Measurements from ENCODE around the gene ALG9.
"Not testable (repeated sequence)": the region's sequence is repeated elsewhere in the genome, so short reads cannot be mapped to it uniquely, and the experiment has no call there.

The ALG9 gene

DNA sequence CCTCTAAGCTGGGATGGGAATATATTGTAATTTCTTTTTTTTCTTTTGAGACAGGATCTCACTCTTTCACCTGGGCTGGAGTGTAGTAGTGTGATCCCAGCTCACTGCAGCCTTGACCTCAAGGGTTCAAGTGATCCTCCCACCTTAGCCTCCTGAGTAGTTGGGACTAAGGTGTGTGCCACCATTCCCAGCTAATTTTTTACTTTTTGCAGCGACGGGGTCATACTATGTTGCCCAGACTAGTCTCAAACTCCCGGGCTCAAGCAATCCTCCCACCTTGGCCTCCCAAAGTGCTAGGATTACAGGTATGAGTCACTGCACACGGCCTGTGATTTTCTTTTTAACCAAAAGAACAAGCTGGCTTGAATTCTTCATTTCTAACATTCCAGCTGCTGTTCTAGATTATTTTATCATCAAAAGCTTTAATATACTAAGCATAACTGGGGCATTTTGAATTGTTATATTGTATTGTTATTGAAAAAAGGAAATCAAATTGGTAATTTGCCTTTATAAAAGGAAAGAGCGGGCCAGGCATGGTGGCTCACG lies 78.4 kb downstream of the ALG9 start:
- no peak for DNase-seq

DNA sequence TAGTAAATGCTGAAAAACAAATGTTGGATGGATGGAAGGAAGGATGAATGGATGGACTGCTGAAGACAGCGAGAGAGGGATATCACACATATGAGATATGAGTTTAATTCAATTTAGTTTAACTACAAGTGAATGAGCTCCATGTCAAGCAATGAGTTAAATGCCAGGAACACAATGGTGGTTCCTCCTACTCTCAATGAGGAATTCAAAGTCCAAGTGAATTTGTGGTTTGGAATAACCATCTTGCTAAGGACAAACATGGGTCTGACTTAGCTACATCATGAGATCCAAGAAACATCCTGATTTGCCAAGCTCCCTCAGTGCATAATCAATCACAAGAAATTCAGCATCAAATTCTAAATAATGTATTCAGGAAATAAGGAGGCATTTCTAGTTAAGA lies 79.1 kb downstream of the ALG9 start:
- DNase-seq: no peak

DNA sequence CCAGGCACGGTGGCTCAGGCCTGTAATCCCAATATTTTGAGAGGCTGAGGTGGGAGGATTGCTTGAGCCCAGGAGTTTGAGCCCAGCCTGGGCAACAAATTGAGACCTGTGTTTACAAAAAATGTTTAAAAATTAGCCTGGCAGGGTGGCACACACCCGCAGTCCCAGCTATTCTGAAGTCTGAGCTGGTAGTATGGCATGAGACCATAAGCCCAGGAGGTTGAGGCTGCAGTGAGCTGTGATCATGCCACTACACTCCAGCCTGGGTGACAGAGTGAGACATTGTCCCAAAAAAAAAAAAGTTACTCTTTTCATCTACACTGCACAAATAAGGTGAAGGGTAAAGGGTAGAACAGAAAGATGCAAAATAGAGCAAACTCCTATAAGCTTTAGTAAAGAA lies 82.9 kb downstream of the ALG9 start:
- no peak for DNase-seq

DNA sequence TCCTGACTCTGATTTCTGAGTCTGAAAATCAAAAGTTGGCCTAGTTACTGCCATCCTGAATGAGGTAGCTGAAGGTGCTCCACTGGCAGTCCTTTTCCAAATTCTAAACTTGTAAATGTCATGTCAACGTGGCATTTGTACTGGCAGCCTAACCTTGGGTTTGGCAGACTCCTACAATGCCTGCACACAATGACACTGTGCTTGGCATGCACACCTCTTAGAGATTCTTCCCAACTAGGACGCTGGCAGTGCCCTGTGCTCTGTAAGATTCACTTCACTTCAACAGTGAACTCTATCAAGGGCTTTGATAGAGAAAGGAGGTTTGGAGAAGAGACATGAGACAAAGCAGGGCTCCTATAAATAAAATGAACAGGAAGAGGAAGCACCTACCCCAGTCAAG lies 83.3 kb downstream of the ALG9 start:
- no peak for DNase-seq

DNA sequence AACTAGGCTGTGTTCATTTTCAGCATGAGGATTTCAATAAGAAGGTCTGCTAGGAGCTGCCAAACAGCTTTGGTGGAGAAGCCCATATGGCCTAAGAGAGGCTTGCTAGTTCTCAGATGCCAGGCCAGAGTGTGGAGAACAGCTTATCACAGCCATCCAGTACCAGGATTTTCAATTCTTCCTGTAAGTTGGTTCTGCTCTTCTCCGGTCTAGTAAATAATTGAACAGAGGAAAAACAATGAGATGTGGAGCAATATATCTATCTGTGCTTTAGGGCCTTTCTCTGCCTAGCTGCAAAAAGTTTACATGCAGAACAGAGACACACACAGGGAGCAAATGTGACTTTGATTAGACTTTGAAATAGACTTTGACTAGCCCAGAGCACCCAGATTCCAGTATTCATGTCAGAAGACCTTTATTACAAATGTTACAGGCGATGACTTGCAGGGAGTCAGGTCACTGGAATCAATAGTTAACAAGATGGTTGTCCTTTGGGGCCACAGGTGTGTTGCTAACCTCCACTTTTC lies 85.4 kb downstream of the ALG9 start:
- DNase-seq: no peak

DNA sequence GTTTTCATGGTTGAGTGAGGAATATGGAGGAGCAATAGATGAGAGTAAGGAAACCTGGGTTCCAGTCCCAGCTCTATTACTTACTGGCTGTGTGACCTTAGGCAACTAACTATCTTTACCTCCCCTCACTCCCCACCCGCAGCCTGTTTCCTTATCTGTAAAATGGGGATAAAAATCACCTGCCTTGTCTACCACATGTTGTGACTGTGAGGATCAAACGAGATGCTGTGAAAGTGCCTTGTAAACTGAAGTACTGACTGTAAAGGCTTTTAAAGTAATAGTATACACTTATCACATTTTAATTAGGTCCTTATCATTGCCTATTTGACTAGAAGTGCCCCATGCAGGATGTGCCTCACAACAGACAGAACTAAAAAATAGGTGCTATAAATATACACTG lies 86.3 kb downstream of the ALG9 start:
- DNase-seq: no peak

DNA sequence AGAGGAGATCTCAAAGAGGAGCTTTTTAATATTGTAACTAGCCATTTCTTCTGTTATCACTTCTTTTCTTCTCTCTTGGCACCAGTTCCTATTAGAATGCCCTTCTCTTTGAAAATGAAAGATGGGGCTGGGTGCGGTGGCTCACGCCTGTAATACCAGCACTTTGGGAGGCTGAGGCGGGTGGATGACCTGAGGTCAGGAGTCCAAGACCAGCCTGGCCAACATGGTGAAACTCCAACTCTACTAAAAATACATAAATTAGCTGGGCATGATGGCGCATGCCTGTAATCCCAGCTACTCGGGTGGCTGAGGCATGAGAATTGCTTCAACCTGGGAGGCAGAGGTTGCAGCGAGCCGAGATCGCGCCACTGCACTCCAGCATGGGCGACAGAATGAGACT lies 87.1 kb downstream of the ALG9 start:
- DNase-seq: not testable (repeated sequence)

DNA sequence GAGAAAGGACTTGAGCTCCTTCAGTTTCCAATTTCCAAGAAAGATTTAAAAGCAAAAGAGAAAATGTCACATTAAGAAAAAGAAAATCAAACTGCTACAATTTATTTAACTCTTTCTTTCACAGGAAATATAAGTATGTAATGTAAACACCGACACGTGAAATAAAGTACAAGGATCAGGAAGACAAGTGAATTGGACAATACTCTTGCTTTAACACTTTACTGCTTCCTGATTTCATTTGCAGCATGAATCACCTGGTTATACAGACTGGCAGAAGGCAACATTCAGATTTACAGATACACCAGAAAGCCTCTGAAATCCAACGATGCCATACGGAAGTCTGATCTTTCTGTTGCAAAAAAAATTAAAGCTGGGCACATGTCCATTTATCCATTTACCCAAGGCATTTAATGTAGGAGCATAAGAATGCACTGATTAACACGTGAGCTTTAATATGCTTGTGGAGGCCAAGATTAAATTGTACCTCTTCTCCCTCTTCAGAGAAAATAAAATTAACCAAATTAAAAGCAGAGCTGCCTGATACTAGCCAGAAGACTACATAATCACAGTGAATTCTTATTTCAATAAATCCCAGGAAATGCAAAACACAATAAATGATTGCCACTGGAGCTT lies 89.2 kb downstream of the ALG9 start:
- no peak for DNase-seq

DNA sequence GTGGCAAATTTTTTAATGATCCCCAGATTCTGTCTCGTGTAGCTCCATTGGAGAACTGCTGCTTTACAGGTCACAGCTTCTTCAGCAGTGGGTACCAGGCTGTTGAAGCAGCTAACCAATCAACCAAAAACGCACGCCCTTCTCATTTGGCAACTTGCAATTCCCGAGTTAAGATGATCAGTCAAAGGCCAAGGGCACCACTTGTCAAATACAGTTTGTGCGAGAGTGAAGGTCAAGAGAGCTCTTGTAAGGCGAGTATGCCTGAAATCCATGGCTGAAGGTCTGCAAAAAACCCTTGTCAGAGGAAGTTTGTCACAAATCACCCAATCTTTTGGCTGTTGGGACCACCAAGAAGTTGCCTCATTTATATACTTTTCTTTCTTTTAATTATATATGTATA lies 92.3 kb downstream of the ALG9 start:
- DNase-seq: no peak

DNA sequence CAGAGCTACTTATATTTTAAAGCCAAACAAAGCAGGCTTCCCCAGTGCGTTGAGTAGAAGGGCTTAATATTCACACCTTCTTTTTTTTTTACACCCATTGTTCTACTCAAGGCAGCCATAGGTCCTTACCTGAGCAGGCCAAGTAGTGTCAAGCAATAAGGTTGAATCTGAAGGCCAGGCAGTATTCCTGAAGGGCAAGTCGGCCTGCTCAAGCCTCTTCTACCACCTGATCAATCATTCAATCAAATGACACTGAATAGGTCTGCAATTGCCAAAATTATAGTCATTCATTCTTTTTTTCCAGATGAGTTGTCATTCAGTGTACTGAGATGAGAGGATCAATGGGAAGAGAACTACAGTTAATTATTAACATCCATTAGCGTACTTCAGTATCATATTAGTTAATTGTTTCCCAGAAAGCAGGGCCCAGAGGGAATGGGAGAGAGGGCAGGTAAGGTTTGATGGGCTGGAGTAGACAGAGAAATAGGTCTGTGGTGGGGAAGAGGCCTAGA lies 93.3 kb downstream of the ALG9 start:
- DNase-seq: no peak

DNA sequence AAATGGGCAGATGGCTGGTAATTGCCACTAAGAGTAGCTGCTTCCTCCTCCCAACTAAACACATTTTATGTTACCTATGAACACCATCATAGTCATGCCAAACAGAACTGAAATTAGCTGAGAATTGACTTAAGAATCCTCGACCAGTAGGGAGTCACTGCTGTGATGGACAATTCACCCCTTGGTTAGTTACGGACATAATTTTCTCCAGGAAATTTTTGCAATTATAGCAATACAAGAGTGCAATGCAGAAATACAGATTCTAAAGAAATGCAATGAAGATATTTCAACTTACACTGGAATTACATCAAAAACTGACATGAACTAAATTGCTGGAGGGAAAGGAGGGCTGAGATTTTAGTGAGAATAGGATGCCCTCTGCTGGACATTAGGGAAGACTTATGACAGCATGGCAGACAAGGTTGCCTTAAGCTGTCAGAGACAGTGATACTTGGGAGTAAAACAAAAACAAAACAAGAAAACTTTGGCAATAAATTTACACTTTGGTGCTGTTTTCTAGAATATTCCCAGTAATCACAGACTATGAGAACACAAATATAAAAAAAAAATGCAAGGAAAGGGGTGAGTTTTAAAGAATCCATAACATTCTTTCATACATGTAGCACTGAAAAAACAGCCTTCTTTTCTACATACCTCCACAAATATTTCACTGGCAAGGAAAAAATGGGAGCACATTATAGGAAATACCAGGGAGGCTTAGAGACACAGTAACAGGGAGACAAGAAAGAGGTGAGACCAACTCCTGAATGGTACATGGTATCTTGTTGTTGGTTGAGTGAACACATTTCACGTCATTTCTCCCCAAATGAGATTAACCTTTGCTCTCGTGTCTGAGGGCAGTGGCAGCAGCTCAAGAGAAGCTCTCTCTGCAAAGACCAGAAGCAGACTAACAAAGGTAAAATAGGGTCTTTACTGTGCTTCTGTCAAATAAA lies 94.0 kb downstream of the ALG9 start:
- DNase-seq: peak; percentile 20

DNA sequence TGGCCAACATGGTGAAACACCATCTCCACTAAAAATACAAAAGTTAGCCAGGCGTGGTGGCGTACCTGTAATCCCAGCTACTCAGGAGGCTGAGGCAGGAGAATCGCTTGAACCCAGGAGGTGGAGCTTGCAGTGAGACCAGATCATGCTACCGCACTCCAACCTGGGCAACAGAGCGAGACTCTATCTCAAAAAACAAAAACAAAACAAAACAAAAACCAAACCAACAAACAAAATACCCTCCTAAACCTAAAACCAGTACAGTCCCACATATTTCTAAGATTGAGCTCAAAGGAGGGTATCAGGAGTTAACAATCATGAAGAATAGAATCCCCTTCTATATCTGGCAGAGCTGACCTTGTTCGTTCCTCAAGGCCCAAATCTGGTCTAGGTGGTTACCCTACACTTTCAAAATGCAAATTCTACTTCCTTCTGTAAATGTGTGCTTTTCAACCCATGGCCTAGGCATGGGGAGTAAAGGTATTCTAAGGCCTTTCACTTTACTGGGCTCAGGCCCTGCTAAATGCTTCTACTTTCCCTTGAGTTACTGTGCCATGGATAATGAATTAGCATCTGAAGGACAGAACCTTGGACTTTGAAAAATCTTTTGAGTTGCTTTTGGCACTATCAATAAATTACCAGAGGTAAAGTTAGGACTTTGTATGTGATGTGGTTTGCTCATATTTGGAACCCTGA lies 94.8 kb downstream of the ALG9 start:
- DNase-seq: no peak

DNA sequence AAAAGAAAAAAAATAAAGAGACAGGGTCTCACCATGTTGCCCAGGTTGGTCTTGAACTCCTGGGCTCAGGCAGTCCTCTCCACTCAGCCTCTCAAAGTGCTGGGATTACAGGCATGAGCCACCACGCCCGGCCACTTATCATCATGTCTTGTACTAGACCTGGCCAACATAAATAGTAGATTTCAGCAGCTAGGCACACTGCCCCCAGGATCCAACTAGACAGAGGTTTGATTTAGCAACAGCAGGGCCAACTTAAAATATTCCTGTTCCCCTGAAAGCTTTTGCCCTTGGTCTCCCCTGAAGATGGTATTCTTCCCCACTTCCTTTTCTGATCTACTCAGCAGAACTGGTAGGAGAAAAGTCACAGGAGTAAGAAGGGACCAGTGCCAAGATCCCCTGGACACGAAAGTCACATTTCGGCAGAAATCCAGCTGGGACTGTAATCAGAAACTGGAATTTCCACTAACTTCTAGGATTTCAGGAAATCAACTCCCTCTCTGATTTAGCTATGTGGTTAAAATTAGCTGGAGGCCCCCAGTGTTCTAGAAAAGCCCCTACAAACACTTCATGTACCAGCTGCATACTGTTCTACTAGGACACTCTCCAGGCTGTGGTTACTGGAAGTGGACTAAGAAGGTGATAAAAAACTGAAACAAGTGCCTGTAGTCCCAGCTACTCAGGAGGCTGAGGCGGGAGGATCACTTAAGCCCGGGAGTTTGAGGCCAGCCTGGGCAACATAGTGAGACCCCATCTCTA lies 96.2 kb downstream of the ALG9 start:
- DNase-seq: no peak

DNA sequence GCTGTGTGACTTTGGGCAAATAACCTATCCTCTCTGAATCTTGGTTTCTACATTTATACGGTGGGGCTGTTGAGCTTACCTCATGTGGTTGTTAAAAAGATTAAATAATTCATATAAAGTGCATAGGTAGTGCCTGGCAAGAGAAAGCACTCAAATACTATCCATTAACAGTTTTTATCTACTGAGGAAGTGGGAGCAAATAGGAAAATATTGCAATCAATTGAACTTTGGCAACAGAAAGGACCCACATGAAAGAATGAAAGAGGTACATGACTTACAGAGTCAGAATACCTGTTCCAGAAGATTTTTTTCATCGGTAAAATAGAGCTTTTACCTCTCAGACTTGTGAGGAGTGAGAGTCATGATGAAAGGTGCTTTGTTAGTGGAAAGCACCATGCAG lies 98.8 kb downstream of the ALG9 start:
- DNase-seq: no peak

DNA sequence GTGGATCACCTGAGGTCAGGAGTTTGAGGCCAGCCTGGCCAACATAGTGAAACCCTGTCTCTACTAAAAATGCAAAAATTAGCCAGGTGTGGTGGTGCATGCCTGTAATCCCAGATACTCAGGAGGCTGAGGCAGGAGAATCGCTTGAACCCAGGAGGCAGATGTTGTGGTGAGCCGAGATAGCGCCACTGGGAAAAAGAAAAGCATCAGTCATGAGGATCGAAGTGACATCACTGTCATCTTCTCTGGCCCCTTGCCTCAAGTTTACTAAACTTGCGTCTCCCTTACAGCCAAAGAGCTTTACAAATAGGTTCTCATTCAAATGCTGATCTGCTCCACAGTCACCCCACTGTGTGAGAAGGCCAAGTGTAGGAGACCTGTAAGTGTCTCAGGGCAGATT lies 100.2 kb downstream of the ALG9 start:
- DNase-seq: not testable (repeated sequence)

DNA sequence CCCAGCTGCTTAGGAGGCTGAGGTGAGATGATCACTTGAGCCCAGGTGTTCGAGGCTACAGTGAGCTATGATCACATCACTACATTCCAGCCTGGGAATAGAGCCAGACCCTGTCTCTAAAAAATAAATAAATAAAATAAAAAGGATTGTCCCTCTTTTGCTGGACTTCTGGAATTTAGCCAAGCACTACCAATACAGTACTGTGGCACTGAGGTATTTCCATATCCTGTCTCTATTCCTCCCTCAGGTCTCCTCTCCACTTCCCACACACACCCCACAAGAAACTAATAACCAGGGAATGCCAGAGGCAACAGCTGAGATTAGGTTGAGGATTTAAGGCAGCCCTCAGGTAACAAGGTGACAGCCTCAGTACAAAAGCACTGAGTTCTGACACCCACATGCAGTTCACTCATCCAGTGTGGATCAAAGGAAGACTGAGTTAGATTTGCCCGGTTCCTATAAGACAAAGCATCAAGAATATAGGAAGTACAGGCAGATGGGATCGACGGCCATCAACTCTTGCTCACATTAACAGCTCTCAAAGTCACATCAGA lies 100.7 kb downstream of the ALG9 start:
- peak; percentile 10 for DNase-seq

DNA sequence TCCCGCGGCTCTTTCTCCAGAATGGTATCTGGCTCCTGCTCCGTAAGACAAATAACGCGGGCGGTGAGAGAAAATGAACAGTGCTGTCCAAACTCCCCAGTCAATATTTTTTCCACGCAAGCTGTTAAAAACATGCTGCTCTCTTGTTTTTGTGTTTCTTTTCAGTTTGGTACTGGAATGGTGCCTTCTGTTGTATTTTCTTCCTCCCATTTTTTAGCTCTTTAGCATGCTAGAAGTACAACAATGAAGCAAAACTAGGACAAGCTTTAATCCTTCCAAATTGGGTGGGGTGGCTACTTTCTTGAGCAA lies 104.6 kb downstream of the ALG9 start:
- no peak for DNase-seq

DNA sequence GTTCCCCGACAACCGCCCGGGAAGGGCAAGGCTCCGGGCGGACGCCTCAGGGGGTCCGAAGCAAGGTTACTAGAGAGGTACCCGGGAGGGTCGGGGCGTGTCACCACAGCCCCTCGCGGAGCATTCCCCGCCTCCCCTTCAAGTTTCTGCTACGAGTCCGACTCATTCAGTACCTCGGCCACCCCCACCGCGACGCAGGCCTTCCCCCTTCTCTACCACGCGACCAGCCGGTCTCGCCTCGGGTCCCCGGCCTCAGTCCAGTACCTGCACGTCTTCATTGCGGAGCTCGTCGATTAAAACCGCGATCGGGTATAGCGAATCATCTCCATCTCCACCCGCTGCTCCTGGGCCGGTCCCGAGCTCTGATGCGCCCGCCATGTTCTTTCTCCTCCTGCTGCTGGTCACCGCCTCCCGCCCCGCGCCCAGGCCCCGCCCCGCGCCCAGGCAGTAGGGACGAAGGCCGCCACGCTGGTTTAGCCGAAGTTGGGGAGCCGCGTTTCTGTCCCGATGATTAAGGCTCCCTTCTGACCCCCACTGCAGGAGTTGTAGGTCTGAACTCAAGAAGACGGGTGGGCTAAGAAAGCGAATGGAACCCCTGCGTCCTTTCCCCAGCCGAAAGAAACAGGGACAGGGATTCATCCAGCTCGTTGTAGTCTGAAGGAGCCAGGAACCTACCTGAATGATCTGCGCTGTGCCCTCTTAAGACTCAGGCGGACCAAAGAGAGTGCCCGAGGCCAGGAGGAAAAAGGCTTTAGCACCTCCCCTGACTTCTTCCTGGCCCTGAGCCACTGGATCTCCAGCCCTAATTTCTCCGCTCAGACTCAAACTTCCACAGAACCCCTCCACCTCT lies 105.2 kb downstream of the ALG9 start, which contains the start of gene PPP2R1B:
Gene PPP2R1B (minus strand): TSS at position 406 of the 850 bp plus-strand sequence. CDS start 28 bp downstream, at position 378.
- DNase-seq: peak; percentile 16

DNA sequence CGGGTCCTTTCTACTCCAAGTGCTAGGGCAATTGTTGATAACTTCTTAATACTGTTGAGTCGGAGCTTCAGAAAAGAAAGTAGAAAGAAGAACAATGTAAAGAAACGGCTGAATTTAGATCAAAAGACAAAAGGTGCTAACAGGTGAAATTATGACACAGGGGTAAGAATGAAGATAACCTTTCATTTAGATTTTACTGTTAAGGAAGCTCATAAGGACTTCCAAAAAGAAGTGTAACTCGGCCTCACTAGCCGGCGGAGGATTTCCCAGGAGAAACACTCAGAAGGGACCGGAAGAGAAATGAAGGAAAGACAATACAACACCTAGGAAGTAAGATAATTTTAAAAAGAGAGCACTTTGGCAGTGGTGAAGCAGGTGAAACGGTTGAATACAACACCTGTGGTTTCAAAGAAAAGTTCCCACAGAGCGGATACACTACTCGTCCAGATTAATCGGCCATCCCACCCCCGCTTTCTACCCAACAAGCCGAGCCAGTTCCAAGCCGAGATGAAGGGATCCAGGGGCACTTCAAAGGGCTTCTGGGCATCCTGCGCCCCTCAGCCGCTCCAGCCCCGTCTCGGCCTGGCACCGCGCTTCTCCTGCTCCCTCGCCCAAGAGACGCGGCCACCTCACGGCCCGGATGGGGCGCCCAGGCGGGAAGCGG lies 105.9 kb downstream of the ALG9 start:
- no peak for DNase-seq

DNA sequence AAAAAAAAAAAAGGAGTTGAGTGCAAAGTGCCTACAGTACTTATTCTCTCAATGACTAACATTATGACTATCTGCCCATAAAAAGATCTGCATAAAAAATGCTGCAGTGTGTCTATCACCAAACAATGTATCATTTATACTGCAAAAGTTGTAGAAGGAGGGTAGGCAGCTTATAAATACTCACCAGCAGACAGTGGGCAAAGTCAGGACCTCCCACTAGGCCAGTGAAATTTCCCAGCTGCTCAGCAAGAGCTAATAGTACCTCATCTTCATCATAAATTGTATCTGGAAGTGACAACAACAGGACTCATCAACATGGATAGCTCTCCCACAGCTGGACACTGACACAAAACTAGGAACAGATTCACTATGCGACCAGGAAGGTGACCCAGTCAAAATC lies 106.8 kb downstream of the ALG9 start:
- no peak for DNase-seq

Data from DMS153 (cell line).